ENCODE data around the gene LRIT2. TPM values are rescaled to one million over a fixed set of nuclear protein-coding genes. Genes with fewer than 3 reads are reported as not detected.

LRIT2 gene
- polyA plus RNA-seq, 1 donor from 2014 or later, result not detected

DNA sequence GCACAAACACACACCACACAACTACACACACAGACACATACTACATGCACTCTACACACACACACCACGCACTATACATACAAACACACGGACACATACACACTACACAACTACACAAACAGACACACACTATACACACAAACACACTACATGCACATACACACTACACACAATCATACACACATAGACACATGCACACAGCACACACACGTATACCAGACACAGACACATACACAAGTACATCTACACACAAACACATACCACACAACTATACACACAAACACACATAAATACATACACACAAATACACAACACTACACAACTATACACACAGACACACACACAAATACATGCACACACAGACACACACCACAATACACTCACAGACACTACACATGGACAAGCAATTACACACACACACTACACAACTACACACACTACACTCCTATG is 47.2 kb downstream of the LRIT2 start:
- Histone ChIP-seq H3K36me3 (ENCODE audit: insufficient read depth, low read length) (no peaks in the 10 kb centered on the region), H2AFZ (ENCODE audit: low read depth, low read length) (no peak overlapping the region), H3K27me3 (ENCODE audit: insufficient read depth, low read depth, low read length) (no peaks in the 10 kb centered on the region), H3K4me3 (ENCODE audit: low read length) (no peak overlapping the region), H3K4me2 (ENCODE audit: low read length) (no peak overlapping the region), H3K79me2 (replicated peaks; ENCODE audit: insufficient read depth, low read length) (no peaks in the 10 kb centered on the region), H3K27ac (ENCODE audit: low read length) (no peak overlapping the region), H4K20me1 (ENCODE audit: insufficient read depth) (no peaks in the 10 kb centered on the region), H3K9ac (ENCODE audit: low read length) (no peak overlapping the region), H3K9me3 (ENCODE audit: low read length) (no peaks in the 10 kb centered on the region), H3F3A (ENCODE audit: insufficient read depth, low read length, poor library complexity, severe bottlenecking) (no peaks in the 10 kb centered on the region), H3K9me2 (ENCODE audit: insufficient read depth, low read length) (no peaks in the 10 kb centered on the region)
- TF ChIP-seq RAD21 (conservative IDR thresholded peaks at IDR 0.05), result no peak
- no peak for TF ChIP-seq SMC3 (conservative IDR thresholded peaks at IDR 0.05; ENCODE audit: poor library complexity)
- TF ChIP-seq POLR2AphosphoS5 (IDR thresholded peaks at IDR 0.05), result no peak
- TF ChIP-seq, protein P1, sequence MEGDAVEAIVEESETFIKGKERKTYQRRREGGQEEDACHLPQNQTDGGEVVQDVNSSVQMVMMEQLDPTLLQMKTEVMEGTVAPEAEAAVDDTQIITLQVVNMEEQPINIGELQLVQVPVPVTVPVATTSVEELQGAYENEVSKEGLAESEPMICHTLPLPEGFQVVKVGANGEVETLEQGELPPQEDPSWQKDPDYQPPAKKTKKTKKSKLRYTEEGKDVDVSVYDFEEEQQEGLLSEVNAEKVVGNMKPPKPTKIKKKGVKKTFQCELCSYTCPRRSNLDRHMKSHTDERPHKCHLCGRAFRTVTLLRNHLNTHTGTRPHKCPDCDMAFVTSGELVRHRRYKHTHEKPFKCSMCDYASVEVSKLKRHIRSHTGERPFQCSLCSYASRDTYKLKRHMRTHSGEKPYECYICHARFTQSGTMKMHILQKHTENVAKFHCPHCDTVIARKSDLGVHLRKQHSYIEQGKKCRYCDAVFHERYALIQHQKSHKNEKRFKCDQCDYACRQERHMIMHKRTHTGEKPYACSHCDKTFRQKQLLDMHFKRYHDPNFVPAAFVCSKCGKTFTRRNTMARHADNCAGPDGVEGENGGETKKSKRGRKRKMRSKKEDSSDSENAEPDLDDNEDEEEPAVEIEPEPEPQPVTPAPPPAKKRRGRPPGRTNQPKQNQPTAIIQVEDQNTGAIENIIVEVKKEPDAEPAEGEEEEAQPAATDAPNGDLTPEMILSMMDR (IDR thresholded peaks at IDR 0.05; ENCODE audit: poor library complexity, severe bottlenecking), result no peak
- no peak for TF ChIP-seq EZH2 (IDR thresholded peaks at IDR 0.05; ENCODE audit: borderline replicate concordance, insufficient read depth, low read length, poor library complexity, severe bottlenecking)
- TF ChIP-seq EP300 (conservative IDR thresholded peaks at IDR 0.05; ENCODE audit: poor library complexity, severe bottlenecking), result no peak

DNA sequence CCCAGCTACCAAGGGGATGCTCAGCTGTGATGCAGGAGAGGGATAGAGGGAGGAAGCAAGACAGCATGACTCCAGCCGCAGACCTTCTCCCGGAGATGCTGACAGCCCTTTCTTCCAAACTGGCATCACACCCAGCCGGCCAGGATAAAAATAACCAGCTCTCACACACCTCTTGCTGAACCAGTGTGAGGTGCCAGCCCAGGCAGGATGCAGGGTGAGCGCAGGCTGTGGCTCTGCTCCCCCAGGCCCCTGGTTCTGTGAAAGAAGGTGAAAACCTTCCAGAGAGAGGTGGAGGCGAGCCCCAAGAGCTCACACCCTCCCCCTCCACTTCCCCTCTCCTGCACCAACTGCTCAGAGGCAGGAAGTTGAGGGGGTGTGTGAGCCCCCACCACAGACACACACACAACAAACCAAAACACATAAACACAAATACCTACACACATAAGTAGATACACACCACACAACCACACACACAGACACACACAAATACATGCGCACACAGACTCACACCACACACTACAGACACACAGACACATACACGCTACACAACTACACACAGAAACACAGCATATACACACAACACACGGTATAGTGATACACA is 47.7 kb downstream of the LRIT2 start:
- H2AFZ ChIP-seq (ENCODE audit: low read depth, low read length), result no peak overlapping the region
- no peaks in the 10 kb centered on the region for H3K9me2 ChIP-seq (ENCODE audit: insufficient read depth, low read length)
- TF ChIP-seq, protein P2, sequence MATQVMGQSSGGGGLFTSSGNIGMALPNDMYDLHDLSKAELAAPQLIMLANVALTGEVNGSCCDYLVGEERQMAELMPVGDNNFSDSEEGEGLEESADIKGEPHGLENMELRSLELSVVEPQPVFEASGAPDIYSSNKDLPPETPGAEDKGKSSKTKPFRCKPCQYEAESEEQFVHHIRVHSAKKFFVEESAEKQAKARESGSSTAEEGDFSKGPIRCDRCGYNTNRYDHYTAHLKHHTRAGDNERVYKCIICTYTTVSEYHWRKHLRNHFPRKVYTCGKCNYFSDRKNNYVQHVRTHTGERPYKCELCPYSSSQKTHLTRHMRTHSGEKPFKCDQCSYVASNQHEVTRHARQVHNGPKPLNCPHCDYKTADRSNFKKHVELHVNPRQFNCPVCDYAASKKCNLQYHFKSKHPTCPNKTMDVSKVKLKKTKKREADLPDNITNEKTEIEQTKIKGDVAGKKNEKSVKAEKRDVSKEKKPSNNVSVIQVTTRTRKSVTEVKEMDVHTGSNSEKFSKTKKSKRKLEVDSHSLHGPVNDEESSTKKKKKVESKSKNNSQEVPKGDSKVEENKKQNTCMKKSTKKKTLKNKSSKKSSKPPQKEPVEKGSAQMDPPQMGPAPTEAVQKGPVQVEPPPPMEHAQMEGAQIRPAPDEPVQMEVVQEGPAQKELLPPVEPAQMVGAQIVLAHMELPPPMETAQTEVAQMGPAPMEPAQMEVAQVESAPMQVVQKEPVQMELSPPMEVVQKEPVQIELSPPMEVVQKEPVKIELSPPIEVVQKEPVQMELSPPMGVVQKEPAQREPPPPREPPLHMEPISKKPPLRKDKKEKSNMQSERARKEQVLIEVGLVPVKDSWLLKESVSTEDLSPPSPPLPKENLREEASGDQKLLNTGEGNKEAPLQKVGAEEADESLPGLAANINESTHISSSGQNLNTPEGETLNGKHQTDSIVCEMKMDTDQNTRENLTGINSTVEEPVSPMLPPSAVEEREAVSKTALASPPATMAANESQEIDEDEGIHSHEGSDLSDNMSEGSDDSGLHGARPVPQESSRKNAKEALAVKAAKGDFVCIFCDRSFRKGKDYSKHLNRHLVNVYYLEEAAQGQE (IDR thresholded peaks at IDR 0.05; ENCODE audit: borderline replicate concordance), result no peak
- TF ChIP-seq RAD21 (conservative IDR thresholded peaks at IDR 0.05) (no peak), EP300 (conservative IDR thresholded peaks at IDR 0.05; ENCODE audit: poor library complexity, severe bottlenecking) (no peak), TAF1 (IDR thresholded peaks at IDR 0.05; ENCODE audit: low read depth) (no peak), MXI1 (conservative IDR thresholded peaks at IDR 0.05; ENCODE audit: poor library complexity, severe bottlenecking) (no peak)
- TF ChIP-seq, protein P1 (IDR thresholded peaks at IDR 0.05; ENCODE audit: poor library complexity, severe bottlenecking), result no peak
- H3K9ac ChIP-seq (ENCODE audit: low read length), result no peak overlapping the region
- H3K9me3 ChIP-seq (ENCODE audit: low read length), result no peaks in the 10 kb centered on the region
- H3K27me3 ChIP-seq (ENCODE audit: insufficient read depth, low read depth, low read length), result no peaks in the 10 kb centered on the region
- H3K4me3 ChIP-seq (ENCODE audit: low read length), result no peak overlapping the region
- no peaks in the 10 kb centered on the region for H3K36me3 ChIP-seq (ENCODE audit: insufficient read depth, low read length)
- no peaks in the 10 kb centered on the region for H4K20me1 ChIP-seq (ENCODE audit: insufficient read depth)
- no peaks in the 10 kb centered on the region for H3F3A ChIP-seq (ENCODE audit: insufficient read depth, low read length, poor library complexity, severe bottlenecking)
- no peak overlapping the region for H3K4me2 ChIP-seq (ENCODE audit: low read length)
- H3K79me2 ChIP-seq (replicated peaks; ENCODE audit: insufficient read depth, low read length), result no peaks in the 10 kb centered on the region
- H3K27ac ChIP-seq (ENCODE audit: low read length), result no peak overlapping the region

Data from neural cell (in vitro differentiated cells).